Spleen (tissue), 7 donors: ENCODE results near the gene PARD3B.

ENCODE experiments used
- CTCF ChIP-seq, 11 experiments: fragments of 200-600 bp in 7 of 11; fragments of 450-650 bp in 4 of 11; sonication (generic) in 4 of 11; IDR thresholded peaks in 8 of 11; conservative IDR thresholded peaks in 3 of 11; 1 replicate in 7 of 11; 2 replicates in 4 of 11; pipeline versions ENCODE4 v1.4.0 to v1.8.0; 2016 to 2021; ENCODE audit warnings: antibody characterized with exemption in 11 of 11, inconsistent platforms in 4 of 11, mild to moderate bottlenecking in 1 of 11
- POLR2AphosphoS5 ChIP-seq, 3 donors: sonication (generic); formaldehyde crosslinking; IDR thresholded peaks; one replicate each; pipeline ENCODE4 v1.5.1; 2017; ENCODE audit warnings: antibody characterized with exemption in 3 of 3
- donor health status: DM: no; HTN: no; CAD: no; lungs with moderate emphysema.
- donor health status: DM: no; HTN: no; CAD: no.
- donor health status: DM: no; HTN: no; CAD: no.

- TF ChIP-seq CTCF (IDR thresholded peaks at IDR 0.05 in 8 of 11, conservative IDR thresholded peaks at IDR 0.05 in 3 of 11) (no peak), POLR2AphosphoS5 (IDR thresholded peaks at IDR 0.05) (no peak)
These were observed 331.0 kb downstream of the PARD3B start for GRCh38 chr2:204876311-204876710.
